CD4-positive, CD25-positive, alpha-beta regulatory T cell (primary cell): Measurements from ENCODE around the gene MAPK6. TPM values are rescaled to one million over a fixed set of nuclear protein-coding genes. Genes with fewer than 3 reads are reported as not detected.
"Not testable (repeated sequence)": the region's sequence is repeated elsewhere in the genome, so short reads cannot be mapped to it uniquely, and the experiment has no call there.

Source experiments
- ATAC-seq, 2 donors: fragments of 150-1000 bp; cut with Tn5 transposase; one replicate each; pipeline ENCODE4 v1.10.0; 2021; ENCODE audit warnings: low read depth in 2 of 2, moderate number of reproducible peaks in 2 of 2, moderate library complexity in 1 of 2
- DNase-seq, 3 donors: peaks; one replicate each; pipeline versions ENCODE4 v3.0.0 to v3.0.0-alpha.2; 2012 to 2022; ENCODE audit warnings: mixed read lengths in 1 of 3
- H3K27ac ChIP-seq: one replicate; pipeline ENCODE4 v1.7.0; 2013; ENCODE audit warnings: mild to moderate bottlenecking, low read length; ENCODE audit not compliant: insufficient read depth, poor library complexity, severe bottlenecking
- H3K27me3 ChIP-seq: one replicate; pipeline ENCODE4 v1.7.0; 2013; ENCODE audit warnings: low read length; ENCODE audit not compliant: control insufficient read depth, insufficient read depth
- H3K36me3 ChIP-seq: one replicate; pipeline ENCODE4 v1.7.0; 2013; ENCODE audit warnings: mild to moderate bottlenecking, low read length, moderate library complexity; ENCODE audit not compliant: control insufficient read depth, insufficient read depth
- H3K4me1 ChIP-seq: 2 replicates; pipeline ENCODE4 v1.7.0; 2013; ENCODE audit warnings: mild to moderate bottlenecking, low read length; ENCODE audit not compliant: insufficient read depth, control insufficient read depth, poor library complexity, severe bottlenecking
- H3K4me3 ChIP-seq: one replicate; pipeline ENCODE4 v1.7.0; 2013; ENCODE audit warnings: low read depth, mild to moderate bottlenecking, low read length, moderate library complexity
- H3K9me3 ChIP-seq, 2 experiments: 1 replicate in 1 of 2; 2 replicates in 1 of 2; pipeline ENCODE4 v1.7.0; 2013; ENCODE audit warnings: low read length in 2 of 2, mild to moderate bottlenecking in 1 of 2, moderate library complexity in 1 of 2; ENCODE audit not compliant: control insufficient read depth in 2 of 2
- H3K27ac Mint-ChIP-seq, 3 donors: one replicate each; pipeline ENCODE4 v1.8.0; 2020 to 2022; ENCODE audit warnings: mild to moderate bottlenecking in 3 of 3, mixed read lengths in 3 of 3, moderate library complexity in 2 of 3
- H3K27me3 Mint-ChIP-seq: one replicate; pipeline ENCODE4 v1.8.0; 2022; ENCODE audit warnings: mild to moderate bottlenecking, mixed read lengths
- H3K36me3 Mint-ChIP-seq: one replicate; pipeline ENCODE4 v1.8.0; 2020; ENCODE audit warnings: mixed read lengths
- H3K4me1 Mint-ChIP-seq, 4 donors: one replicate each; pipeline ENCODE4 v1.8.0; 2020 to 2022; ENCODE audit warnings: mixed read lengths in 4 of 4, mild to moderate bottlenecking in 1 of 4
- H3K4me3 Mint-ChIP-seq, 4 donors: one replicate each; pipeline ENCODE4 v1.8.0; 2020 to 2022; ENCODE audit warnings: mild to moderate bottlenecking in 4 of 4, mixed read lengths in 4 of 4, moderate library complexity in 3 of 4
- H3K9me3 Mint-ChIP-seq, 7 donors: one replicate each; pipeline ENCODE4 v1.8.0; 2020 to 2022; ENCODE audit warnings: mixed read lengths in 7 of 7, mild to moderate bottlenecking in 3 of 7, moderate library complexity in 2 of 7
- polyA plus RNA-seq, 4 donors: library from polyadenylated mRNA; unstranded; fragments of 300-500 nt; fragmentation: Illumina TruSeq; gene quantifications; one replicate each; pipeline ENCODE4 v1.2.3, GENCODE V29; 2021
- total RNA-seq: library from RNA; stranded (reverse); gene quantifications from one replicate; pipeline ENCODE4 v1.2.3, GENCODE V29; 2022

The MAPK6 gene
- total and polyA plus RNA-seq, 5 donors from 2014 or later = 8.2 to 49.4 (median 11.1) TPM

- not testable (repeated sequence) for H3K27ac ChIP-seq, H3K4me1 Mint-ChIP-seq, H3K4me3 Mint-ChIP-seq, H3K9me3 ChIP-seq, H3K27ac Mint-ChIP-seq, ATAC-seq, H3K9me3 Mint-ChIP-seq, H3K27me3 ChIP-seq, H3K27me3 Mint-ChIP-seq, DNase-seq, H3K4me3 ChIP-seq, H3K4me1 ChIP-seq
- H3K36me3 Mint-ChIP-seq = peaks cover 15% of the 10 kb centered on the region
- H3K36me3 ChIP-seq = peaks cover 51% of the 10 kb centered on the region
These were observed 35.8 kb downstream of the MAPK6 start for GRCh38 chr15:52054858-52055257.

- Mint-ChIP-seq H3K27me3 (no peaks in the 10 kb centered on the region), H3K4me3 (no peak overlapping the region), H3K4me1 (peaks cover 0 to 5% (median 2%) of the 10 kb centered on the region in 4 donors), H3K9me3 (no peaks in the 10 kb centered on the region), H3K36me3 (peaks cover 17% of the 10 kb centered on the region), H3K27ac (no peak overlapping the region)
- no peak overlapping the region for H3K27ac ChIP-seq
- H3K36me3 ChIP-seq = peaks cover 59% of the 10 kb centered on the region
- no peak for DNase-seq
- no peak overlapping the region for H3K4me3 ChIP-seq
- H3K27me3 ChIP-seq = no peaks in the 10 kb centered on the region
- no peaks in the 10 kb centered on the region for H3K4me1 ChIP-seq
- no peaks in the 10 kb centered on the region for H3K9me3 ChIP-seq
- ATAC-seq = no peak
These were observed 37.0 kb downstream of the MAPK6 start for GRCh38 chr15:52056001-52056400.

DNA sequence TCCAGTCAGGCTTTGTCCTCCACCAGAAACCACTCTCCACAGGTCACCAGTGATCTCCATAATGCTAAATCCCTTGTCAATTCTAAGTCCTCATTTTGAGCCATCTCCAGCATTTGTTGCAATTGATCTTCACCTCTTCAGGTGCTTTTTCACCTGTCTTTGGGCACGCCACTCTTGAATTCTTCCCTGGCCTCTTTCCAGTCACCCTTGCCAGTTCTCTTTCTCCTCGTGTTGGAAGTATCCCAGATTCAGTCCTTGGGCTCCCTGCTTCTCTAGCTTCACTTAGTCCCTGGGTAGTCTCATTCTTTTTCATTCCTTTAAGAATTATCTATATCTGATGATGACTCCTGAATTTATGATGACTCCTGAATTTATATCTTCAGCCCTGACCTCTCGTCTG, 37.5 kb downstream of the MAPK6 start:
- Histone ChIP-seq H3K4me3 (no peak overlapping the region), H3K9me3 (no peaks in the 10 kb centered on the region), H3K36me3 (peaks cover 60% of the 10 kb centered on the region), H3K27me3 (no peaks in the 10 kb centered on the region), H3K4me1 (no peaks in the 10 kb centered on the region), H3K27ac (no peak overlapping the region)
- no peak for DNase-seq
- no peaks in the 10 kb centered on the region for H3K9me3 Mint-ChIP-seq
- no peaks in the 10 kb centered on the region for H3K27me3 Mint-ChIP-seq
- H3K4me3 Mint-ChIP-seq = no peak overlapping the region
- H3K27ac Mint-ChIP-seq = no peak overlapping the region
- no peak for ATAC-seq
- H3K4me1 Mint-ChIP-seq = peaks cover 0 to 5% (median 2%) of the 10 kb centered on the region in 4 donors
- peaks cover 19% of the 10 kb centered on the region for H3K36me3 Mint-ChIP-seq

GRCh38 chr15:52057996-52058395, 39.0 kb downstream of the MAPK6 start:
- Histone ChIP-seq H3K4me3 (no peak overlapping the region), H3K4me1 (no peaks in the 10 kb centered on the region), H3K27ac (no peak overlapping the region), H3K36me3 (peaks cover 64% of the 10 kb centered on the region), H3K27me3 (no peaks in the 10 kb centered on the region), H3K9me3 (no peaks in the 10 kb centered on the region)
- peaks cover 0 to 5% (median 2%) of the 10 kb centered on the region in 4 donors for H3K4me1 Mint-ChIP-seq
- H3K27ac Mint-ChIP-seq = peak overlapping the region in 1 of 3 donors; percentile 47
- H3K36me3 Mint-ChIP-seq = peaks cover 19% of the 10 kb centered on the region
- H3K9me3 Mint-ChIP-seq = no peaks in the 10 kb centered on the region
- DNase-seq (no peak), ATAC-seq (no peak)
- H3K4me3 Mint-ChIP-seq = no peak overlapping the region
- H3K27me3 Mint-ChIP-seq = no peaks in the 10 kb centered on the region

- H3K36me3 Mint-ChIP-seq = peaks cover 34% of the 10 kb centered on the region
- ATAC-seq = no peak
- peaks cover 84% of the 10 kb centered on the region for H3K36me3 ChIP-seq
These were observed 41.5 kb downstream of the MAPK6 start for GRCh38 chr15:52060501-52060900.

GRCh38 chr15:52066842-52067544, 48.0 kb downstream of the MAPK6 start:
- Histone ChIP-seq H3K36me3 (peaks cover 31% of the 10 kb centered on the region), H3K9me3 (no peaks in the 10 kb centered on the region), H3K27ac (no peak overlapping the region), H3K4me1 (peaks cover 10% of the 10 kb centered on the region), H3K27me3 (no peaks in the 10 kb centered on the region), H3K4me3 (peak overlapping the region; percentile 60)
- no peaks in the 10 kb centered on the region for H3K27me3 Mint-ChIP-seq
- peaks cover 25% of the 10 kb centered on the region for H3K36me3 Mint-ChIP-seq
- ATAC-seq = peak; percentile 39 to 57
- peak overlapping the region in 2 of 3 donors; percentile 77 to 82 for H3K27ac Mint-ChIP-seq
- H3K4me1 Mint-ChIP-seq = peaks cover 15 to 23% (median 16%) of the 10 kb centered on the region in 4 donors
- peak overlapping the region in 3 of 4 donors; percentile 8 to 40 (median 15) for H3K4me3 Mint-ChIP-seq
- H3K9me3 Mint-ChIP-seq = no peaks in the 10 kb centered on the region
- peak in 1 of 3 donors; percentile 51 for DNase-seq

More at GRCh38 chr15:52060501-52060900, 41.5 kb downstream of the MAPK6 start:
- Histone ChIP-seq H3K4me1 (no peaks in the 10 kb centered on the region), H3K27ac (no peak overlapping the region), H3K27me3 (no peaks in the 10 kb centered on the region), H3K9me3 (no peaks in the 10 kb centered on the region), H3K4me3 (no peak overlapping the region)
- Mint-ChIP-seq H3K9me3 (no peaks in the 10 kb centered on the region), H3K27ac (peak overlapping the region; percentile 7 to 63 (median 44)), H3K4me3 (no peak overlapping the region), H3K27me3 (no peaks in the 10 kb centered on the region), H3K4me1 (peaks cover 0 to 4% (median 0%) of the 10 kb centered on the region in 4 donors)
- DNase-seq = no peak

DNA sequence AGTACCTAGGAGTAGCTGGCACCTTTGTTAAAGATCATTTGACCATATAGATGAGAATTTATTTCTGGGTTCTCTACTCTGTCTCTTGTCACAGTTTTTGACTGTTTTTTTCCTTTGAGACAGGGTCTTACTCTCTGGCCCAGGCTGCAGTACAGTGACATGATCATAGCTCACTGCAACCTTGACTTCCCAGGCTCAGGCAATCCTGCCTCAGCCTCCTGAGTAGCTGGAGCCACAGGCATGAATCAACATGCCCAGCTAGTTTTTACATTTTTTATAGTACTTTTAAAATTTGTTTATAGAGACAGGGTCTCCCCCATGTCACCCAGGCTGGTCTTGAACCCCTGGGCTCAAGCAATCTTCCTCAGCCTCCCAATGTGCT, 48.5 kb downstream of the MAPK6 start:
- Mint-ChIP-seq H3K36me3 (peaks cover 25% of the 10 kb centered on the region), H3K27me3 (no peaks in the 10 kb centered on the region), H3K9me3 (no peaks in the 10 kb centered on the region), H3K4me3 (peak overlapping the region in 2 of 4 donors; percentile 8 to 15), H3K27ac (peak overlapping the region; percentile 66 to 82 (median 77)), H3K4me1 (peaks cover 15 to 23% (median 16%) of the 10 kb centered on the region in 4 donors)
- Histone ChIP-seq H3K36me3 (peaks cover 25% of the 10 kb centered on the region), H3K4me1 (peaks cover 10% of the 10 kb centered on the region), H3K27ac (no peak overlapping the region), H3K27me3 (no peaks in the 10 kb centered on the region), H3K4me3 (peak overlapping the region; percentile 60), H3K9me3 (no peaks in the 10 kb centered on the region)
- DNase-seq (no peak), ATAC-seq (peak in 1 of 2 donors; percentile 22)
